IPS-15b (cell line): ENCODE results near the gene DCTN2.
"Not testable (repeated sequence)": the region's sequence is repeated elsewhere in the genome, so short reads cannot be mapped to it uniquely, and the experiment has no call there.

Experiments
- H3K27me3 ChIP-seq: one replicate; pipeline ENCODE4 v1.6.1; 2013; ENCODE audit warnings: low read length; ENCODE audit not compliant: control insufficient read depth, insufficient read depth
- H3K36me3 ChIP-seq: one replicate; pipeline ENCODE4 v1.6.1; 2013; ENCODE audit warnings: low read length; ENCODE audit not compliant: control insufficient read depth, insufficient read depth
- H3K4me1 ChIP-seq: one replicate; pipeline ENCODE4 v1.6.1; 2013; ENCODE audit warnings: mild to moderate bottlenecking, low read length; ENCODE audit not compliant: control insufficient read depth, insufficient read depth
- H3K4me3 ChIP-seq: one replicate; pipeline ENCODE4 v1.5.1; 2013; ENCODE audit warnings: low read depth, low read length
- H3K9ac ChIP-seq: one replicate; pipeline ENCODE4 v1.6.1; 2013; ENCODE audit warnings: low read depth, mild to moderate bottlenecking, low read length
- H3K9me3 ChIP-seq: one replicate; pipeline ENCODE4 v1.6.1; 2013; ENCODE audit warnings: mild to moderate bottlenecking, low read length; ENCODE audit not compliant: control insufficient read depth, insufficient read depth

The DCTN2 gene

DNA sequence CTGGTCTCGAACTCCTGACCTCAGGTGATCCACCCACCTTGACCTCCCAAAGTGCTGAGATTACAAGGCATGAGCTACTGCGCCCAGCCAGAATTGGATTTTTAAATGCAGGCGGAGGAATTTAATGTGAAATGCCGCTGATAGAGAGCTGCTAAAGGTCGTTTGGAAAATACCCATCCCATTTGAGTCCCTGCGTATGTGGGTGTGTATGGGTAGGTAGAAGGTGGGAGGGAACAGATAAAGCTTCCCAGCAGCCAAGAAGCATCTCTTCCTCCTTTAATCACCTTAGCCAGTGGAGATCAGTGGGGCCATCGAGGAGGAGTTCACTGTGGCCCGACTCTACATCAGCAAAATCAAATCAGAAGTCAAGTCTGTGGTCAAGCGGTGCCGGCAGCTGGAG, 27.8 kb upstream of the DCTN2 start:
- no peak overlapping the region for H3K9ac ChIP-seq
- no peaks in the 10 kb centered on the region for H3K27me3 ChIP-seq
- H3K36me3 ChIP-seq, result peaks cover 42% of the 10 kb centered on the region
- no peaks in the 10 kb centered on the region for H3K4me1 ChIP-seq
- H3K4me3 ChIP-seq, result no peak overlapping the region
- no peaks in the 10 kb centered on the region for H3K9me3 ChIP-seq

DNA sequence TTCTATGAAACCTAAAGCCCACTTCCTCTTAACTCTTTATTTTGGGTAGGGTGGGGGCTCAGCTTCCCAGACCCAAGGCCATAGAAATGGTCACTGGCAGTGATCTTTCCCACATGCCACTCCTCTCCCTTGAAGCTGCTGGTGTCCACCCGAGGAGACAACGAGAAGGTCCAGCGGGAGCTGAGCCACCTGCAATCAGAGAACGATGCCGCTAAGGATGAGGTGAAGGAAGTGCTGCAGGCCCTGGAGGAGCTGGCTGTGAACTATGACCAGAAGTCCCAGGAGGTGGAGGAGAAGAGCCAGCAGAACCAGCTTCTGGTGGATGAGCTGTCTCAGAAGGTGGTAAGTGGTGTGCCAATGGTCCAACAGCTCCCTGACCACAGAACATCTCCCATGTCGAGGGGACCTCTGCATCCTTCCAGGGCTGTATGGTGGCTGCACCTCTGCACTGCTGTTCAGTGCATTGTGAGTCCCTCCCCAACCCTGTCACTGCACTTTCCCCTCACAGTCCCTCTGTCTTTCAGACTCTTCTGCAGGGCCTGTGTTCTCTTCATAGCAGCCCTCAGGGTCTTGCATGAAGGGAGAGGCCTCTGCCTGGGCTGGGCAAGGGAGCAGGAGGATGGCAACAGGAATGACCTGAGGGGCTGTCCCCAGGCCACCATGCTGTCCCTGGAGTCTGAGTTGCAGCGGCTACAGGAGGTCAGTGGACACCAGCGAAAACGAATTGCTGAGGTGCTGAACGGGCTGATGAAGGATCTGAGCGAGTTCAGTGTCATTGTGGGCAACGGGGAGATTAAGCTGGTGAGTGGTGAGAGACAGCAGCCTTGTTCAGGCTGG, 25.2 kb upstream of the DCTN2 start:
- Histone ChIP-seq H3K36me3 (peaks cover 48% of the 10 kb centered on the region), H3K4me3 (no peak overlapping the region), H3K27me3 (no peaks in the 10 kb centered on the region), H3K9ac (no peak overlapping the region), H3K4me1 (no peaks in the 10 kb centered on the region), H3K9me3 (no peaks in the 10 kb centered on the region)

DNA sequence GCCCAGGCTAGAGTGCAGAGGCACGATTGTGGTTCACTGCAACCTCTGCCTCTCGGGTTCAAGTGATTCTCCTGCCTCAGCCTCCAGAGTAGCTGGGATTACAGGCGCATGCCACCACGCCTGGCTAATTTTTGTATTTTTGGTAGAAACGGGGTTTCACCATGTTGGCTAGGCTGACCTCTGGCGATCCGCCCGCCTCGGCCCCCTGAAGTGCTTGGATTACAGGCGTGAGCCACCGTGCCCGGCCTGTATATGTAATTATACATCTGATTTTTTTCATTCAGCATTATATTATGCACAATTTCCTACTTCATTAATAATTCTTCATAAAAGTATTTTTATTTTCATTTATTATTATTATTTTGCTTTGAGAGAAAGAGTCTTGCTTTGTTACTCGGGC, 23.4 kb upstream of the DCTN2 start:
- H3K4me1 ChIP-seq, H3K4me3 ChIP-seq, H3K9ac ChIP-seq, H3K9me3 ChIP-seq, H3K27me3 ChIP-seq: not testable (repeated sequence)
- H3K36me3 ChIP-seq, result peaks cover 38% of the 10 kb centered on the region

DNA sequence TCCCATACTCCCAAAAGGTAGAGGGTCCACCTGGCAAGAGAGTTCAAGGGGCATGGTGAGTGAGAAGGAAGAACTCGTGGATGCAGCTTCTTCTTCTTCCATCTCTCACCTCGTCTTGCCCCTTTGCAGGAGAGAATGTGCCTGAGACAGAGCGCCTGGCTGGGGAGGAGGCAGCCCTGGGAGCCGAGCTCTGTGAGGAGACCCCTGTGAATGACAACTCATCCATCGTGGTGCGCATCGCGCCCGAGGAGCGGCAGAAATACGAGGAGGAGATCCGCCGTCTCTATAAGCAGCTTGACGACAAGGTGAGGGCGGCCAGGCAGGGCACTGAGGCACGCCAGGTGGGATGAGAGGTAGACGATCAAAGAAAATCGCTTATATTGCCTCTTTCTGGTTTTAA, 22.9 kb upstream of the DCTN2 start:
- no peak overlapping the region for H3K9ac ChIP-seq
- H3K4me1 ChIP-seq, result no peaks in the 10 kb centered on the region
- H3K4me3 ChIP-seq, result no peak overlapping the region
- no peaks in the 10 kb centered on the region for H3K9me3 ChIP-seq
- H3K27me3 ChIP-seq, result no peaks in the 10 kb centered on the region
- peaks cover 33% of the 10 kb centered on the region for H3K36me3 ChIP-seq

DNA sequence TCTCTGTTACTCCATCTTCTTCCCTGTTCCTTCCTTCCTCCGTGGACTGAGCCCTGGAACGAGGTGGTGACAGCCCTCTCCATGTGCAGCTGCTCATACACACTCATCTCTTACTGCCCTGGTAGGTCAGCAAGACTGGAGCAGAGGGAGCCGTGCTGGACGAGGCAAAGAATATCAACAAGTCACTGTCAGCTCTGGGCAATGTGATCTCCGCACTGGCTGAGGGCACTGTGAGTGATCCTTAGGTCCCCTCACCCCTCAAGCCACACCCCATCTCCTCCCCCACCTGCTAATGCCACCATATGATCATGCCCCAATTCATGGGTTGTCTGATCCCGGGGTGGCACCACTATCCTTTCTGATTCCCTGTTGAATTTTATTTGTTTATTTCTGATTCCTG, 21.8 kb upstream of the DCTN2 start:
- Histone ChIP-seq H3K36me3 (peaks cover 35% of the 10 kb centered on the region), H3K4me1 (no peaks in the 10 kb centered on the region), H3K9me3 (no peaks in the 10 kb centered on the region), H3K27me3 (no peaks in the 10 kb centered on the region), H3K9ac (no peak overlapping the region), H3K4me3 (no peak overlapping the region)

DNA sequence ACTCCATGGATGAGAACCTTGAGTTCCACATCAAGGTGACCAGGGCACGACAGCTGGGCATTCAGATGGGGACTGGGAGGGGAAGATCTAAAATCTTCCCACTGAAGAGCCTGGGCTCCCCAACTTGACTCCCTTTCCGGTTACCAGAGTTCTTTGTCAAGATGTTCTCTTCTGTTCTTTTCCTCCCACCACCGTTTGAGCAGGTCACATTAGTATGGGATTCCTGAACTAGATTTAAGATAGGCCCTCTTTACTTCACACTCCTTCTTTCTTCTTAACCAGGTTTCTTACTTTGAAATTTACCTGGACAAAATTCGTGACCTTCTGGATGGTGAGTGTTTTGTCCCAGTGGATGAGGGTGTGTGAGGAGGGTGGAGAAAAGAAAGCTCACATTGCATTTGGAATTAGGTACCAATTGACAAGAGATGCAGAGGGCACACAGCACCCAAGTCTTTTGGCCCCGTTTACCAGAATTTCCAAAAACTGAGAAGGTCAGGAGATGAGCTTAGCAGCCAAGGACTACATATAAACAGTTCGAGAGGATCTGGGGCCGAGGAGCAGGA, 17.3 kb upstream of the DCTN2 start:
- H3K4me1 ChIP-seq, result no peaks in the 10 kb centered on the region
- no peak overlapping the region for H3K4me3 ChIP-seq
- H3K27me3 ChIP-seq, result no peaks in the 10 kb centered on the region
- H3K9ac ChIP-seq, result no peak overlapping the region
- peaks cover 15% of the 10 kb centered on the region for H3K36me3 ChIP-seq
- H3K9me3 ChIP-seq, result no peaks in the 10 kb centered on the region

DNA sequence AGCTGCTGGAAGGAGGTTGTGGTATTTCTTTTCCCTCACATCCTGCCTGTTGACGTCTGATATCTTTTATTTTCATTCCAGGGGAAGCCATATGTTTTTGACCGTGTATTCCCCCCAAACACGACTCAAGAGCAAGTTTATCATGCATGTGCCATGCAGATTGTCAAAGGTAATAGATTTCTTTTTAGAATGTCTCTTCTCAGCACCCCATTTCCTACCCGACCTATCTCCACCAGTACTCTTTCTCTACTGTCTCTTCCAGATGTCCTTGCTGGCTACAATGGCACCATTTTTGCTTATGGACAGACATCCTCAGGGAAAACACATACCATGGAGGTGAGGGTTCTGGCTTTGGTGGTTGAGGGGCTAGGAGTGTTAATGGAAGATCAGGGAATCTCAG, 16.4 kb upstream of the DCTN2 start:
- Histone ChIP-seq H3K4me1 (no peaks in the 10 kb centered on the region), H3K4me3 (no peak overlapping the region), H3K36me3 (peaks cover 9% of the 10 kb centered on the region), H3K9me3 (no peaks in the 10 kb centered on the region), H3K27me3 (no peaks in the 10 kb centered on the region), H3K9ac (no peak overlapping the region)

DNA sequence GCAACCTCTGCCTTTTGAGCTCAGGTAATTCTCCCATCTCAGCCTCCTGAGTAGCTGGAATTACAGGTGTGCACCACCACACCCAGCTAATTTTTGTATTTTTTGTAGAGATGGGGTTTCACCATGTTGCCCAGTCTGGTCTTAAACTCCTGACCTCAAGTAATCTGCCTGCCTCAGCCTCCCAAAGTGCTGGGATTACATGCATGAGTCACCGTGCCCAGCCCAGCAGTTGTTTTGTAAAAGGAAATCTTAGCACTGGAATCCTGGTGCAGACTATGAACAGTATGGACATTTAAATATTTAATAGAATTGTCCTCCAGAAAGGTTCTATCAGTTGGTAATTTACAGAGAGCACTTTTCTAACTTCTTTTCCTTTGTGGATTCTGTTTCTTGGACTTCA, 14.1 kb upstream of the DCTN2 start:
- H3K36me3 ChIP-seq, H3K9me3 ChIP-seq, H3K9ac ChIP-seq, H3K27me3 ChIP-seq, H3K4me1 ChIP-seq, H3K4me3 ChIP-seq: not testable (repeated sequence)

DNA sequence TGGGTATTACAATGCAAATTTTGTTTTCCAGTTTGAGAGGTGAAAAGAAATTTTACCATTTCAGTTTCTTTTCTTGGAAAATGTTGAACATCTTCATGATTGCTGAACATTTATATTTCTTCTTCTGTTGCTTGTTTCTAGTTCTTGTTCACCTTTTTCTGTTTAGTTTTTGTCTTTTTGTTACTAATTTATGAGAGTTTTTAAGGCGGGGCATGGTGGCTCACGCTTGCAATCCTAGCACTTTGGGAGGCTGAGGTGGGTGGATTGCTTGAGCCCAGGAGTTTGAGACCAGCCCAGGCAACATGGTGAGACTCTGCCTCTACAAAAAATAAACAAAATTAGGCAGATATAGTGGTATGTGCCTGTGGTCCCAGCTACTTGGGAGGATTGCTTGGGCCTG, 13.5 kb upstream of the DCTN2 start:
- H3K4me3 ChIP-seq, result no peak overlapping the region
- peaks cover 2% of the 10 kb centered on the region for H3K36me3 ChIP-seq
- no peaks in the 10 kb centered on the region for H3K27me3 ChIP-seq
- H3K9me3 ChIP-seq, result no peaks in the 10 kb centered on the region
- no peak overlapping the region for H3K9ac ChIP-seq
- peaks cover 3% of the 10 kb centered on the region for H3K4me1 ChIP-seq

DNA sequence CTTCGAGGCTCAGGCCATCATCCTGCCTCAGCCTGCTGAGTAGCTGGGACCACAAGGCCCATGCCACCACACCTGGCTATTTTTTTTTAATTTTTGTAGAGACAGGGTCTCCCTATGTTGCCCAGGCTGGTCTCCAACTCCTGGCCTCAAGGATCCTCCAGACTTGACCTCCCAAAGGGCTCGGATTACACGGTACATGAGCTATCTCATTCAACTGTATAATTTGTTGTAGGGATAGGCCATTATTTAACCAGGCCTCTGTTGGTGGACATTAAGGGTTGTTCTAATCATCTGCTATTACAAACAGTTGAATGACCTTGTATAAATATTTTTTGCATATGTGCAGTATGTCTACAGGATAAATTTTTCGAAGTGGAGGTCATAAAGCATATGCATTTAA, 11.9 kb upstream of the DCTN2 start:
- no peaks in the 10 kb centered on the region for H3K9me3 ChIP-seq
- H3K4me1 ChIP-seq, result peaks cover 3% of the 10 kb centered on the region
- H3K36me3 ChIP-seq, result no peaks in the 10 kb centered on the region
- no peaks in the 10 kb centered on the region for H3K27me3 ChIP-seq
- no peak overlapping the region for H3K4me3 ChIP-seq
- H3K9ac ChIP-seq, result no peak overlapping the region

DNA sequence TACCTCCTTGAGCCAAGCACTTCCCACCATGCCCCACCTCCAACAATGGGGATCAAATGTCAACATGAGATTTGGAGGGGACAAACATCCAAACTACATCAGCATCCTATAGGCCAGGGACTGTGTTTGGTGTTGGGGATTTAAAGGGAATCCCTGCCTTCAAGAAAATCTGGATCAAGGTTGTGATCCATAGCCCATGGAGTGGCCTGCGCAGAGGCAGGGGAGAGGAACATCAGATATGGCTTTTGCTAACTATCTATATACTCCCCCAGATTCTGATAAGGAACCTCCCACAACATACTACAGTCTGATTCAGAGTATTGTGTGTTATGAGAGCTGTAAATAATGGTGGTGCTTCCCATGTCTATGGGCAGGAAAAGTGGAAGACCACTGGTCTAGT, 7.9 kb upstream of the DCTN2 start:
- Histone ChIP-seq H3K4me1 (peaks cover 22% of the 10 kb centered on the region), H3K9ac (no peak overlapping the region), H3K36me3 (peaks cover 3% of the 10 kb centered on the region), H3K4me3 (no peak overlapping the region), H3K27me3 (peaks cover 5% of the 10 kb centered on the region), H3K9me3 (no peaks in the 10 kb centered on the region)

DNA sequence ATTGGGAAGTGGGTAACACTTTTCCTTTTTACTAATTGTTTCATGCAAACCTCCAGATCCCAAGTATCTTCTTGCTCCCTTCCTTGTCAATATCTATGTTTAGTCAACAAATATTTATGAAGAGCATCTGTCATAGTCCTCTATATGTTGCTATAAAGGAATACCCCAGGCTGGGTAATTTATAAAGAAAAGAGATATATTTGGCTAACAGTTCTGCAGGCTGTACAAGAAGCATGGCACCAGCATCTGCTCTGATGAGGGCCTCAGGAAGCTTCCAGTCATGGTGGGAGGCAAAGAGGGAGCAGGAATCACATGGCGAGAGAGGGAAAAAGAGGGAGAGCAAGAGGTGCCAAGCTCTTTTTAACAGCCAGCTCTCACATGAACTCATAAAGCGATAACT, 7.5 kb upstream of the DCTN2 start:
- H3K27me3 ChIP-seq, result peaks cover 6% of the 10 kb centered on the region
- peaks cover 3% of the 10 kb centered on the region for H3K36me3 ChIP-seq
- H3K4me3 ChIP-seq, result no peak overlapping the region
- H3K9me3 ChIP-seq, result no peaks in the 10 kb centered on the region
- H3K9ac ChIP-seq, result no peak overlapping the region
- peaks cover 22% of the 10 kb centered on the region for H3K4me1 ChIP-seq
